ENCODE data around the gene RREB1. TPM values are rescaled to one million over a fixed set of nuclear protein-coding genes. Genes with fewer than 3 reads are reported as not detected.

RREB1 gene
- total and polyA plus RNA-seq, 2 experiments from 2014 or later, result 8.5 to 25.5 TPM

- TF ChIP-seq ZNF462 (CRISPR knock-in tag; IDR thresholded peaks at IDR 0.05) (no peak), ZNF114 (CRISPR knock-in tag; IDR thresholded peaks at IDR 0.05) (no peak)
Observed at GRCh38 chr6:7119272-7119801, 11.6 kb downstream of the RREB1 start (continued).

- Histone ChIP-seq H3K4me3 (no peak overlapping the region), H3K4me1 (ENCODE audit: insufficient read depth) (peaks cover 20% of the 10 kb centered on the region), H3F3A (replicated peaks; ENCODE audit: low read depth) (no peaks in the 10 kb centered on the region), H3K27me3 (ENCODE audit: insufficient read depth) (no peaks in the 10 kb centered on the region), H3K36me3 (ENCODE audit: insufficient read depth) (no peaks in the 10 kb centered on the region), H3K27ac (ENCODE audit: low read depth) (no peak overlapping the region), H2AFZ (no peak overlapping the region), H3K79me2 (replicated peaks; ENCODE audit: insufficient read depth) (peaks cover 100% of the 10 kb centered on the region), H4K20me1 (replicated peaks; ENCODE audit: insufficient read depth) (peaks cover 7% of the 10 kb centered on the region), H3K9me2 (ENCODE audit: insufficient read depth) (no peaks in the 10 kb centered on the region), H3K4me2 (no peak overlapping the region)
- ATAC-seq (no peak), DNase-seq (ENCODE audit: low spot score) (no peak)
- Mint-ChIP-seq H3K27me3 (ENCODE audit: insufficient read depth, low read depth, poor library complexity) (peaks cover 2% of the 10 kb centered on the region), H3K4me1 (peaks cover 34% of the 10 kb centered on the region), H3K27ac (peak overlapping the region; percentile 39; the same call in 1 of the 2 replicates), H3K4me3 (no peak overlapping the region), H3K9me3 (no peaks in the 10 kb centered on the region; the same call in 2 of the 3 replicates), H3K36me3 (ENCODE audit: low read depth) (peaks cover 20% of the 10 kb centered on the region; the same call in 2 of the 3 replicates)
- TF ChIP-seq EZH2phosphoT487 (IDR thresholded peaks at IDR 0.05; ENCODE audit: unreplicated experiment) (no peak), ZNF114 (CRISPR knock-in tag; IDR thresholded peaks at IDR 0.05) (no peak), ZNF462 (CRISPR knock-in tag; IDR thresholded peaks at IDR 0.05) (no peak)
Observed at GRCh38 chr6:7121700-7122241, 14.0 kb downstream of the RREB1 start.

Measured in GM23338 (cell line).